HG02885 (cell line): ENCODE results near the gene NOXA1.
A peak's percentile ranks its signal among the peaks of the same experiment; 100 is the strongest.
"Not testable (repeated sequence)": the region's sequence is repeated elsewhere in the genome, so short reads cannot be mapped to it uniquely, and the experiment has no call there.

ENCODE experiments used
- ATAC-seq: cut with Tn5 transposase; IDR thresholded peaks from one replicate; pipeline ENCODE4 v1.9.1; 2021; ENCODE audit warnings: mild to moderate bottlenecking; ENCODE audit not compliant: unreplicated experiment, poor library complexity

NOXA1 gene

GRCh38 chr9:137422604-137423513, at the start of gene NOXA1, which contains the start of gene EXD3:
NOXA1 (plus strand) TSS chr9:137423393; CDS start chr9:137423530, 137 bp downstream.
EXD3 (minus strand) TSS chr9:137423162; CDS start chr9:137395357, 27,805 bp downstream.
- peak; percentile 87 for ATAC-seq

- ATAC-seq = no peak
Measured at GRCh38 chr9:137373611-137373980, 49.6 kb upstream of the NOXA1 start.

GRCh38 chr9:137374131-137374845, 48.9 kb upstream of the NOXA1 start:
- ATAC-seq = no peak

GRCh38 chr9:137375321-137376058, 47.7 kb upstream of the NOXA1 start:
- no peak for ATAC-seq

- ATAC-seq = no peak
Measured at GRCh38 chr9:137376386-137376785, 46.8 kb upstream of the NOXA1 start.

- ATAC-seq = not testable (repeated sequence)
Measured at GRCh38 chr9:137378688-137379410, 44.3 kb upstream of the NOXA1 start.

GRCh38 chr9:137379761-137380161, 43.4 kb upstream of the NOXA1 start:
- no peak for ATAC-seq

GRCh38 chr9:137380171-137380570, 43.0 kb upstream of the NOXA1 start:
- no peak for ATAC-seq

- no peak for ATAC-seq
Measured at GRCh38 chr9:137380606-137381005, 42.6 kb upstream of the NOXA1 start.

GRCh38 chr9:137381501-137382443, 41.4 kb upstream of the NOXA1 start:
- ATAC-seq = no peak

GRCh38 chr9:137382444-137383080, 40.6 kb upstream of the NOXA1 start:
- no peak for ATAC-seq

- ATAC-seq = no peak
Measured at GRCh38 chr9:137383081-137383783, 40.0 kb upstream of the NOXA1 start.

- ATAC-seq = no peak
Measured at GRCh38 chr9:137383784-137384756, 39.1 kb upstream of the NOXA1 start.

GRCh38 chr9:137385061-137385655, 38.0 kb upstream of the NOXA1 start:
- ATAC-seq = no peak

GRCh38 chr9:137386507-137387113, 36.6 kb upstream of the NOXA1 start:
- ATAC-seq = not testable (repeated sequence)
